H1 (cell line): ENCODE measurements around the gene AVPR2. TPM values are rescaled to one million over a fixed set of nuclear protein-coding genes. Genes with fewer than 3 reads are reported as not detected.

Experiments used
- CTCF ChIA-PET: fragments of 300-600 bp; sonication (Branson Sonifier 250); formaldehyde crosslinking; loops from one replicate; lab custom pipeline; 2021; ENCODE audit not compliant: partially characterized antibody; lab: Charles Lee
- POLR2A ChIA-PET: fragments of 300-600 bp; sonication (Branson Sonifier 250); formaldehyde crosslinking; loops from one replicate; lab custom pipeline; 2021; ENCODE audit warnings: inconsistent platforms; ENCODE audit not compliant: partially characterized antibody; lab: Charles Lee
- DNase-seq, 2 experiments: peaks; one replicate each; pipeline versions ENCODE4 v3.0.0 to v3.0.0-alpha.2; 2010 to 2022; ENCODE audit warnings: low spot score in 2 of 2, low read depth in 1 of 2, mixed read lengths in 1 of 2
- FAIRE-seq: peaks from 2 replicates; lab custom pipeline; 2011; peaks lifted over from hg19 to GRCh38; lab: Jason Lieb, UNC
- H2AFZ ChIP-seq: 2 replicates; pipeline ENCODE4 v1.8.1; 2012; ENCODE audit warnings: low read length, inconsistent platforms
- H2AK5ac ChIP-seq: 2 replicates; pipeline ENCODE4 v1.6.1; 2013; ENCODE audit warnings: low read depth, low read length
- H2BK120ac ChIP-seq: replicated peaks from 2 replicates; pipeline ENCODE3; 2013; ENCODE audit warnings: low read depth, low read length, inconsistent platforms
- H2BK12ac ChIP-seq: 2 replicates; pipeline ENCODE4 v1.6.1; 2013; ENCODE audit warnings: low read depth, low read length
- H2BK15ac ChIP-seq: 2 replicates; pipeline ENCODE4 v1.6.1; 2013; ENCODE audit warnings: low read length
- H2BK20ac ChIP-seq: 2 replicates; pipeline ENCODE4 v1.6.1; 2013; ENCODE audit warnings: low read length
- H2BK5ac ChIP-seq: 2 replicates; pipeline ENCODE4 v1.6.1; 2013; ENCODE audit warnings: low read depth, low read length
- H3K14ac ChIP-seq: 2 replicates; pipeline ENCODE4 v1.6.1; 2013; ENCODE audit warnings: inconsistent platforms; ENCODE audit not compliant: insufficient read length
- H3K18ac ChIP-seq: 2 replicates; pipeline ENCODE4 v1.6.1; 2013; ENCODE audit warnings: low read length; ENCODE audit errors: extremely low read depth
- H3K23ac ChIP-seq: 2 replicates; pipeline ENCODE4 v1.6.1; 2013; ENCODE audit warnings: inconsistent platforms; ENCODE audit not compliant: insufficient read length
- H3K23me2 ChIP-seq: 2 replicates; pipeline ENCODE4 v1.6.1; 2013; ENCODE audit warnings: low read depth, low read length
- H3K27ac ChIP-seq: 2 replicates; pipeline ENCODE4 v1.6.1; 2011; ENCODE audit warnings: low read depth, low read length, inconsistent platforms
- H3K27me3 ChIP-seq, 4 experiments: replicated peaks in 1 of 4; 1 replicate in 1 of 4; 2 replicates in 3 of 4; pipeline versions ENCODE4 v1.6.1 to v1.8.1; 2011 to 2013; ENCODE audit warnings: low read length in 3 of 4, mild to moderate bottlenecking in 3 of 4, inconsistent platforms in 2 of 4, mixed read lengths in 2 of 4, moderate library complexity in 1 of 4; ENCODE audit not compliant: control insufficient read depth in 3 of 4, insufficient read depth in 3 of 4; ENCODE audit errors: extremely low read depth in 1 of 4
- H3K36me3 ChIP-seq, 4 experiments: 2 replicates each; pipeline versions ENCODE4 v1.6.1 to v1.8.1; 2011 to 2013; ENCODE audit warnings: mild to moderate bottlenecking in 4 of 4, low read length in 3 of 4, moderate library complexity in 2 of 4, control low read depth in 1 of 4, inconsistent platforms in 1 of 4; ENCODE audit not compliant: insufficient read depth in 4 of 4, control insufficient read depth in 2 of 4
- H3K4ac ChIP-seq: replicated peaks from 2 replicates; pipeline ENCODE3; 2013; ENCODE audit warnings: low read length, low read depth, mixed read lengths, inconsistent platforms; ENCODE audit not compliant: insufficient read length
- H3K4me1 ChIP-seq, 4 experiments: replicated peaks in 1 of 4; 1 replicate in 1 of 4; 2 replicates in 3 of 4; pipeline versions ENCODE4 v1.6.1 to v1.8.1; 2011 to 2013; ENCODE audit warnings: low read length in 3 of 4, inconsistent platforms in 2 of 4, mixed read lengths in 1 of 4; ENCODE audit not compliant: insufficient read depth in 4 of 4, control insufficient read depth in 3 of 4
- H3K4me2 ChIP-seq, 2 experiments: 2 replicates each; pipeline versions ENCODE4 v1.6.1 to v1.8.1; 2011 to 2013; ENCODE audit warnings: low read depth in 2 of 2, low read length in 2 of 2, control low read depth in 1 of 2, inconsistent platforms in 1 of 2, mild to moderate bottlenecking in 1 of 2; ENCODE audit not compliant: insufficient read depth in 1 of 2
- H3K4me3 ChIP-seq, 4 experiments: fragments of 200-600, 300-600 bp in 1 of 4; sonication (generic), shearing (Covaris generic), sonication (Bioruptor Twin) in 1 of 4; 2 replicates each; pipeline versions ENCODE4 v1.5.1 to v1.8.1; 2011 to 2016; ENCODE audit warnings: low read length in 4 of 4, low read depth in 3 of 4, control low read depth in 2 of 4, inconsistent platforms in 2 of 4, mild to moderate bottlenecking in 2 of 4, mixed read lengths in 1 of 4, moderate library complexity in 1 of 4; ENCODE audit not compliant: insufficient read depth in 2 of 4; ENCODE audit errors: extremely low read depth in 1 of 4
- H3K56ac ChIP-seq: replicated peaks from 2 replicates; pipeline ENCODE3; 2013; ENCODE audit warnings: low read depth, mild to moderate bottlenecking, mixed read lengths, low read length, inconsistent platforms; ENCODE audit not compliant: insufficient read length
- H3K79me1 ChIP-seq: 2 replicates; pipeline ENCODE4 v1.6.1; 2013; ENCODE audit warnings: low read depth, low read length, control low read depth
- H3K79me2 ChIP-seq, 2 experiments: 2 replicates each; pipeline versions ENCODE4 v1.6.1 to v1.8.1; 2012 to 2013; ENCODE audit warnings: low read length in 2 of 2, mild to moderate bottlenecking in 2 of 2, inconsistent platforms in 1 of 2; ENCODE audit not compliant: insufficient read depth in 2 of 2, control insufficient read depth in 1 of 2
- H3K9ac ChIP-seq, 4 experiments: replicated peaks in 1 of 4; 1 replicate in 1 of 4; 2 replicates in 3 of 4; pipeline versions ENCODE4 v1.6.1 to v1.8.1; 2011 to 2013; ENCODE audit warnings: low read depth in 3 of 4, low read length in 3 of 4, control low read depth in 2 of 4, mild to moderate bottlenecking in 2 of 4, moderate library complexity in 2 of 4, inconsistent platforms in 1 of 4; ENCODE audit errors: extremely low read depth in 1 of 4
- H3K9me3 ChIP-seq, 2 experiments: 2 replicates each; pipeline versions ENCODE4 v1.6.1 to v1.8.1; 2012 to 2013; ENCODE audit warnings: mild to moderate bottlenecking in 2 of 2, moderate library complexity in 2 of 2, control low read depth in 1 of 2, inconsistent platforms in 1 of 2, low read depth in 1 of 2, low read length in 1 of 2, mixed read lengths in 1 of 2; ENCODE audit not compliant: insufficient read depth in 2 of 2
- H4K20me1 ChIP-seq, 2 experiments: replicated peaks in 1 of 2; 2 replicates each; pipeline versions ENCODE3 to v1.8.1; 2011 to 2013; ENCODE audit warnings: inconsistent platforms in 2 of 2, low read length in 2 of 2, mild to moderate bottlenecking in 1 of 2; ENCODE audit not compliant: insufficient read depth in 2 of 2, control insufficient read depth in 1 of 2
- H4K5ac ChIP-seq: 2 replicates; pipeline ENCODE4 v1.6.1; 2013; ENCODE audit warnings: low read length, low read depth, mixed read lengths, inconsistent platforms; ENCODE audit not compliant: insufficient read length
- H4K8ac ChIP-seq: 2 replicates; pipeline ENCODE4 v1.8.0; 2013; ENCODE audit warnings: mild to moderate bottlenecking, moderate library complexity, low read length, inconsistent platforms; ENCODE audit not compliant: insufficient read depth; ENCODE audit errors: extremely low read depth
- H4K91ac ChIP-seq: replicated peaks from 2 replicates; pipeline ENCODE3; 2013; ENCODE audit warnings: low read length, mixed read lengths, inconsistent platforms; ENCODE audit not compliant: insufficient read length
- CHD2 ChIP-seq: IDR thresholded peaks from 2 replicates; pipeline ENCODE4 v1.6.1; 2012; ENCODE audit warnings: low read length, improper control_type of control experiment
- JUN ChIP-seq: IDR thresholded peaks from 2 replicates; pipeline ENCODE4 v1.6.1; 2011; ENCODE audit warnings: low read depth, mild to moderate bottlenecking, improper control_type of control experiment, low read length
- KDM4A ChIP-seq: IDR thresholded peaks from one replicate; pipeline ENCODE4 v1.7.1; 2012; ENCODE audit warnings: low read depth, mild to moderate bottlenecking, moderate library complexity, low read length, inconsistent platforms; ENCODE audit not compliant: severe bottlenecking
- MAX ChIP-seq: IDR thresholded peaks from 2 replicates; pipeline ENCODE4 v1.6.1; 2012; ENCODE audit warnings: inconsistent platforms
- NRF1 ChIP-seq: IDR thresholded peaks from 2 replicates; pipeline ENCODE4 v1.6.1; 2011; ENCODE audit warnings: mild to moderate bottlenecking, low read depth, low read length, improper control_type of control experiment
- WGBS, 2 experiments: shearing (Covaris generic) in 1 of 2; methylation state at CpG; one replicate each; pipeline versions ENCODE4 v1.1.6 to v1.1.7; 2013 to 2015; ENCODE audit warnings: low lambda C conversion rate in 2 of 2, mixed read lengths in 2 of 2, inconsistent platforms in 1 of 2, low coverage in 1 of 2, missing lambda C conversion rate in 1 of 2; ENCODE audit not compliant: insufficient replicate concordance in 2 of 2, insufficient coverage in 1 of 2, insufficient read length in 1 of 2; ENCODE audit errors: extremely low coverage in 1 of 2, missing lambda C conversion rate in 1 of 2; 5-methylcytosine and 5-hydroxymethylcytosine counted together
- polyA plus RNA-seq, 7 experiments: library from polyadenylated mRNA; depleted of rRNA in 3 of 7; stranded (reverse) in 5 of 7; unstranded in 2 of 7; fragments of >200 nt in 5 of 7; fragments of 200-250 nt in 2 of 7; gene quantifications; 1 replicate in 5 of 7; 2 replicates in 1 of 7; 4 replicates in 1 of 7; pipeline versions ENCODE4 v1.2.1 to v1.2.3, GENCODE V29; 2011 to 2013; ENCODE audit warnings: missing spikeins in 2 of 7, mixed read lengths in 2 of 7
- total RNA-seq: library from RNA; stranded (reverse); fragmentation: NEBNext Ultra II Directional; extraction: Animal tissue kit (Norgen Biotek cat#: 25700); gene quantifications from 2 replicates; pipeline ENCODE4 v1.2.1, GENCODE V29; 2021

AVPR2 gene
- total and polyA plus RNA-seq, 2 of the 8 experiments (the other 6 are each of a cell fraction or from before 2014, with no cell fraction given): 0.09 TPM; not detected in 1

- Histone ChIP-seq H2BK120ac (no peak overlapping the region), H3K27ac (no peak overlapping the region), H2AK5ac (no peak overlapping the region), H2BK5ac (no peak overlapping the region), H3K9ac (no peak overlapping the region), H4K20me1 (peaks cover 2 to 10% of the 10 kb centered on the region in 2 experiments), H2BK20ac (no peak overlapping the region), H2BK15ac (no peak overlapping the region), H4K5ac (no peak overlapping the region), H3K18ac (no peak overlapping the region), H3K4me2 (no peak overlapping the region), H4K8ac (no peak overlapping the region), H2BK12ac (no peak overlapping the region), H4K91ac (no peak overlapping the region), H3K4me3 (no peak overlapping the region), H2AFZ (no peak overlapping the region), H3K23ac (no peak overlapping the region), H3K56ac (no peak overlapping the region), H3K14ac (no peak overlapping the region), H3K9me3 (no peaks in the 10 kb centered on the region), H3K27me3 (no peaks in the 10 kb centered on the region; a peak in 1 of 7 replicates), H3K79me1 (no peaks in the 10 kb centered on the region), H3K23me2 (no peaks in the 10 kb centered on the region), H3K79me2 (no peaks in the 10 kb centered on the region), H3K4ac (no peak overlapping the region), H3K4me1 (peaks cover 3 to 16% (median 6%) of the 10 kb centered on the region in 4 experiments), H3K36me3 (peaks cover 0 to 14% (median 0%) of the 10 kb centered on the region in 4 experiments; a peak in 1 of 8 replicates)
- no peak for FAIRE-seq
- 79% methylated on average over 12 of the region's 29 CpGs; no CpG with 5 or more reads in 1 of the 2 experiments for WGBS, 2 experiments
- TF ChIP-seq JUN (no peak), KDM4A (no peak), NRF1 (no peak), CHD2 (no peak), MAX (no peak)
- ChIA-PET POLR2A (interaction anchor here (1.3 kb wide), 1 partner anchor 34 kb away, joined by 5 read pairs; no protein-coding TSS in a partner anchor), CTCF (interaction anchor here (0.8 to 1.5 kb wide), 6 partner anchors 9 to 53 kb away, joined by 3 to 4 read pairs (median 4); no protein-coding TSS in a partner anchor)
- no peak for DNase-seq
These were observed 32.3 kb upstream of the AVPR2 start for GRCh38 chrX:153871946-153872878.
